ENCODE data around the gene ZFP92.

ZFP92 gene

GRCh38 chrX:153378607-153379006 lies 32.7 kb upstream of the ZFP92 start:
- no peaks in the 10 kb centered on the region for H3K27me3 ChIP-seq (replicated peaks; ENCODE audit: control insufficient read depth, insufficient read depth, low read length)
- H3K36me3 ChIP-seq (ENCODE audit: control insufficient read depth, insufficient read depth, low read length) = no peaks in the 10 kb centered on the region
- no peak for DNase-seq (ENCODE audit: extremely low read depth, insufficient read length)
- no peak overlapping the region for H3K4me3 ChIP-seq (replicated peaks; ENCODE audit: low read depth, low read length)
- no peak for TF ChIP-seq CTCF (IDR thresholded peaks at IDR 0.05; ENCODE audit: insufficient read depth, low read length, poor library complexity, severe bottlenecking)

- no peaks in the 10 kb centered on the region for H3K27me3 ChIP-seq (replicated peaks; ENCODE audit: control insufficient read depth, insufficient read depth, low read length)
- no peak for DNase-seq (ENCODE audit: extremely low read depth, insufficient read length)
- no peaks in the 10 kb centered on the region for H3K36me3 ChIP-seq (ENCODE audit: control insufficient read depth, insufficient read depth, low read length)
- no peak overlapping the region for H3K4me3 ChIP-seq (replicated peaks; ENCODE audit: low read depth, low read length)
- TF ChIP-seq CTCF (IDR thresholded peaks at IDR 0.05; ENCODE audit: insufficient read depth, low read length, poor library complexity, severe bottlenecking) = no peak
These were observed 31.8 kb upstream of the ZFP92 start for GRCh38 chrX:153379508-153379907.

GRCh38 chrX:153379971-153380581 lies 31.2 kb upstream of the ZFP92 start:
- no peak for DNase-seq (ENCODE audit: extremely low read depth, insufficient read length)
- Histone ChIP-seq H3K4me3 (replicated peaks; ENCODE audit: low read depth, low read length) (no peak overlapping the region), H3K36me3 (ENCODE audit: control insufficient read depth, insufficient read depth, low read length) (no peaks in the 10 kb centered on the region), H3K27me3 (replicated peaks; ENCODE audit: control insufficient read depth, insufficient read depth, low read length) (no peaks in the 10 kb centered on the region)
- no peak for TF ChIP-seq CTCF (IDR thresholded peaks at IDR 0.05; ENCODE audit: insufficient read depth, low read length, poor library complexity, severe bottlenecking)

- Histone ChIP-seq H3K27me3 (replicated peaks; ENCODE audit: control insufficient read depth, insufficient read depth, low read length) (no peaks in the 10 kb centered on the region), H3K36me3 (ENCODE audit: control insufficient read depth, insufficient read depth, low read length) (no peaks in the 10 kb centered on the region), H3K4me3 (replicated peaks; ENCODE audit: low read depth, low read length) (no peak overlapping the region)
- DNase-seq (ENCODE audit: extremely low read depth, insufficient read length) = no peak
- no peak for TF ChIP-seq CTCF (IDR thresholded peaks at IDR 0.05; ENCODE audit: insufficient read depth, low read length, poor library complexity, severe bottlenecking)
These were observed 30.6 kb upstream of the ZFP92 start for GRCh38 chrX:153380691-153381090.

GRCh38 chrX:153381684-153382532 lies 29.4 kb upstream of the ZFP92 start:
- no peaks in the 10 kb centered on the region for H3K36me3 ChIP-seq (ENCODE audit: control insufficient read depth, insufficient read depth, low read length)
- no peak overlapping the region for H3K4me3 ChIP-seq (replicated peaks; ENCODE audit: low read depth, low read length)
- TF ChIP-seq CTCF (IDR thresholded peaks at IDR 0.05; ENCODE audit: insufficient read depth, low read length, poor library complexity, severe bottlenecking) = no peak
- DNase-seq (ENCODE audit: extremely low read depth, insufficient read length) = no peak
- no peaks in the 10 kb centered on the region for H3K27me3 ChIP-seq (replicated peaks; ENCODE audit: control insufficient read depth, insufficient read depth, low read length)

Measured in GM06990 (cell line).